Brain microvascular endothelial cell (primary cell): ENCODE data around the gene ZNF782.
A peak's percentile ranks its signal among the peaks of the same experiment; 100 is the strongest.
"Not testable (repeated sequence)": the region's sequence is repeated elsewhere in the genome, so short reads cannot be mapped to it uniquely, and the experiment has no call there.

ENCODE experiments used
- DNase-seq: peaks from one replicate; pipeline ENCODE4 v3.0.0-alpha.2; 2020
- H3K27ac ChIP-seq: fragments of 250-450 bp; sonication (Bioruptor Pico); 2 replicates; pipeline ENCODE4 v1.5.1; 2020; ENCODE audit warnings: mild to moderate bottlenecking, moderate library complexity
- H3K27me3 ChIP-seq: fragments of 250-450 bp; sonication (Bioruptor Pico); replicated peaks from 2 replicates; pipeline ENCODE4 v1.5.1; 2020; ENCODE audit warnings: mild to moderate bottlenecking
- H3K36me3 ChIP-seq: fragments of 250-450 bp; sonication (Bioruptor Pico); replicated peaks from 2 replicates; pipeline ENCODE4 v1.5.1; 2020; ENCODE audit warnings: mild to moderate bottlenecking
- H3K4me3 ChIP-seq: 2 replicates; pipeline ENCODE4 v1.5.1; 2011; ENCODE audit warnings: low read depth, mild to moderate bottlenecking, control low read depth, low read length, moderate library complexity
- in situ Hi-C: cut with HindIII; loops from 2 replicates; pipeline ENCODE4 v1.10.0; 2017; ENCODE audit warnings: low sequenced_read_pairs, low pct_ligation_motif_present
- TF ChIP-seq, protein P1 (sequence below): IDR thresholded peaks from 2 replicates; pipeline ENCODE4 v1.5.1; 2011; ENCODE audit warnings: low read depth, mild to moderate bottlenecking, moderate library complexity, low read length, control low read depth, inconsistent platforms; ENCODE audit errors: missing control alignments

ZNF782 gene

DNA sequence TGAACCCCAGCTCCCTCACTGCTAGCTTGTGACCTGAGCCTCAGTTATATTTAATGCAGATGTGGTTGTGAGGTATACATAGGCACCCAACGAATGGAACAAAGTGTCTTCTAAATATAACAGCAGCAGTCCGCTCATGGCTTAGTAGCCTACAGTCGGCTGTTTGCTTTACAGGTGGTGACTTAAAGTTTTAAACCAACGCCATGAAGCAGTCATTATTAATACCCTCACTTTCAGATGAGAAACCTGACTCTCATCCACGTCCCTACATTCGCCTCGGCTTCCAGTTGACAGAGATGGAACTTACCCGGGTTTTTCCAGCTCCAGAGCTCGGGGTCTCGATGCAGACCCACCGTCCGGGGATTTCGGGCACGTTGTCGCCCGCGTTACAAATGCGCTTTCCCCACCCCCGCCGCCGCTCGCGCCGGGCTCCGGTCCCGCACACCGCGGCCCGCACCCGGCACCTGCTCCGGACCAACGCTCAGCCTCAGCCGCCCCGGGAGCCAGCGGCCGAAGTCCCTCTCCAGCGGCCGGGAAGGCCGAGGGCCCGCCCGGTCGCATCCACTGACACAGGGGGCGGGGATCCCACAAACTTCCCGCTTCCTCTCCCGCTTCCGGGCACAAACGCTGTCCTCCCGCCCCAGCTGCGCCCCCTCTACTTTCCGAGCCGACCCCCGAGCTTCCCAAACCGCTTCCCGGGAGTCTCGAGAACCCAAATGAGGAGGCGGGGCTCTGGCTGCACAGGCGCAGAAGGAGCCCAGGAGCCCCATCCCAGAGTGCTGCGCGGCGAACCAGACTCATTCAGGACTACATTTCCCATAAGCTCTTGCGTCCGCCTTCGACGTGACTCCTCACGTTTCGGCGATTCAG, at the start of gene ZNF782:
TSS of gene ZNF782 (minus strand) at position 734 of the 870 bp plus-strand sequence. CDS start 2,553 bp downstream, outside the sequence.
- peak within 1 kb of the TSS; percentile 53 for H3K27ac ChIP-seq
- peak within 1 kb of the TSS; percentile 87 for H3K4me3 ChIP-seq
- H3K27me3 ChIP-seq: no peaks in the 10 kb centered on the region
- DNase-seq: peak; percentile 92
- in situ Hi-C loops: no loop called here
- TF ChIP-seq, protein P1, sequence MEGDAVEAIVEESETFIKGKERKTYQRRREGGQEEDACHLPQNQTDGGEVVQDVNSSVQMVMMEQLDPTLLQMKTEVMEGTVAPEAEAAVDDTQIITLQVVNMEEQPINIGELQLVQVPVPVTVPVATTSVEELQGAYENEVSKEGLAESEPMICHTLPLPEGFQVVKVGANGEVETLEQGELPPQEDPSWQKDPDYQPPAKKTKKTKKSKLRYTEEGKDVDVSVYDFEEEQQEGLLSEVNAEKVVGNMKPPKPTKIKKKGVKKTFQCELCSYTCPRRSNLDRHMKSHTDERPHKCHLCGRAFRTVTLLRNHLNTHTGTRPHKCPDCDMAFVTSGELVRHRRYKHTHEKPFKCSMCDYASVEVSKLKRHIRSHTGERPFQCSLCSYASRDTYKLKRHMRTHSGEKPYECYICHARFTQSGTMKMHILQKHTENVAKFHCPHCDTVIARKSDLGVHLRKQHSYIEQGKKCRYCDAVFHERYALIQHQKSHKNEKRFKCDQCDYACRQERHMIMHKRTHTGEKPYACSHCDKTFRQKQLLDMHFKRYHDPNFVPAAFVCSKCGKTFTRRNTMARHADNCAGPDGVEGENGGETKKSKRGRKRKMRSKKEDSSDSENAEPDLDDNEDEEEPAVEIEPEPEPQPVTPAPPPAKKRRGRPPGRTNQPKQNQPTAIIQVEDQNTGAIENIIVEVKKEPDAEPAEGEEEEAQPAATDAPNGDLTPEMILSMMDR: no peak
- H3K36me3 ChIP-seq: no peaks in the 10 kb centered on the region

DNA sequence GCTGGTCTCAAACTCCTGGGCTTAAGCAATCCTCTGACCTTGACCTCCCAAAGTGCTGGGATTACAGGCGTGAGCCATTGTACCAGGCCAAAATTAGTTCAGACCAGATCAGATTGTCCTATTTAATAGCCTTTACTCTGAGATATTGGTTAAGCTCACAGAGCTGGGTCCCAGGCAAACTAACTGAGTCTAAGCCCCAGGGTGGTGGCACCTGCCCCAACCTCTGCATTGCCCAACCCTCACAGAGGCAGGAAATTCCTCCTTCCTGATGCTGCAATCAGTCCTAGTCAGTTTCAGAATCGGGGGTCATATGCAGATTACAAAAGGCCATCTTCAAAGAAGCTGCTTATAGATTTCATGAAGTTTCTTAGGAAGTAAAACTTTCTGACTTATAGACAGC, 45.7 kb upstream of the ZNF782 start:
- DNase-seq, H3K27ac ChIP-seq, H3K4me3 ChIP-seq, H3K27me3 ChIP-seq, in situ Hi-C loops, H3K36me3 ChIP-seq: not testable (repeated sequence)

DNA sequence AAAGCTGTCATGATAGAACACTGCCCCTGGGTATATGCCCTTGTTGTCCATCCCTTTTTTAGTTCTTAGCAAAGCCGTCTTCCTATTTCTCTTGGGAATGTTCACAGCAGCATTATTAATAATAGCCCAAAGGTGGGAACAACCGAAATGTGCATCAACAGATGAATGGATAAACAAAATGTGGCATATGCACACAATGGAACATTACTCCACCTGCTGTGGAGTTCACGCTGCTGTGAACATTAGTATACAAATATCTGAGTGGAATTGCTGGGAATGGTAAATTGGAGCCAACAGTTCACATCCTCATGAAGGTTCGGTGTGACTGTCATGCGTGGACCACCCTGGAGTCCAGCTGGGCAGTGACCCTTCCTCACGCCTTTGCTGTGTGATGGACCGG, 37.8 kb upstream of the ZNF782 start:
- Histone ChIP-seq H3K27ac (no peak overlapping the region), H3K4me3 (no peak overlapping the region), H3K36me3 (no peaks in the 10 kb centered on the region), H3K27me3 (no peaks in the 10 kb centered on the region)
- DNase-seq: no peak
- TF ChIP-seq, protein P1: no peak
- in situ Hi-C loops: no loop called here

DNA sequence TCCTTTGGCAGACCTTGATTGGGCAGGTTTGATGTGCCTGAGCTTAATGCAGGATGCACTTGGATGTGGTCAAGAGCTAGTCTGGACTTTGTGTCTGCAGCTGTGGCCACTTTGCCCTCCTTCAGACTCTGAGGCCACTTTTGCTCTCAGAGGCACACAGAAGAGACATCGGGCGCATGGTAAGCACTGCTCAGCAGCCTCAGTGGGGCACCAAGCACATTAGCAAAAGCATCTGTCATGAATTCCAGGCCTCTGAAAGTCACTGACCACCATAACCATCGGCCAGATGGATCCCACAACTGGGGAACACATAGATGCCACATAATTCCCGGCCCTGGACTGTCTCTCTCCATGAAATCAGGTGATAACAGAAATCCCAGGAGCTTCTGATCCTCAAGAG, 34.3 kb upstream of the ZNF782 start:
- Histone ChIP-seq H3K36me3 (no peaks in the 10 kb centered on the region), H3K27ac (no peak overlapping the region), H3K4me3 (no peak overlapping the region), H3K27me3 (no peaks in the 10 kb centered on the region)
- in situ Hi-C loops: no loop called here
- TF ChIP-seq, protein P1: no peak
- no peak for DNase-seq

DNA sequence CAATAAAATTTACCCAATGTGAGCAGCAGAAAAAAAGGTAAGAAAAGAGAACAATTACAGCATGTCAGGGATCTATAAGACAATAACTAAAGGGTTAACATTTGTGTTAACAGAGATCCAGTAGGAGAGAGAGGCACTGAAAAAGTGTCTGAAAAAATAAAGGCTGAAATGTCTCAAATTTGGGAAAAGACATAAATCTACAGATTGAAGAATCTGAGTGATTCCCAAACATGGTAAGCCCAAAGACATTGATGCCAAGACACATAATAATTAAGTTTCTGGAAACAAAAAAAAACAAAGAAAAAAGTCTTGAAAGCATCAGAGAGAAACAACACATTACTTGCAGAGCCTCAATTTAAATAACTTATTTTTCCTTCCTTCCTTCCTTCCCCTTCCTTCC, 31.1 kb upstream of the ZNF782 start:
- Histone ChIP-seq H3K27me3 (no peaks in the 10 kb centered on the region), H3K4me3 (no peak overlapping the region), H3K27ac (no peak overlapping the region), H3K36me3 (no peaks in the 10 kb centered on the region)
- in situ Hi-C loops: no loop called here
- TF ChIP-seq, protein P1: no peak
- no peak for DNase-seq

DNA sequence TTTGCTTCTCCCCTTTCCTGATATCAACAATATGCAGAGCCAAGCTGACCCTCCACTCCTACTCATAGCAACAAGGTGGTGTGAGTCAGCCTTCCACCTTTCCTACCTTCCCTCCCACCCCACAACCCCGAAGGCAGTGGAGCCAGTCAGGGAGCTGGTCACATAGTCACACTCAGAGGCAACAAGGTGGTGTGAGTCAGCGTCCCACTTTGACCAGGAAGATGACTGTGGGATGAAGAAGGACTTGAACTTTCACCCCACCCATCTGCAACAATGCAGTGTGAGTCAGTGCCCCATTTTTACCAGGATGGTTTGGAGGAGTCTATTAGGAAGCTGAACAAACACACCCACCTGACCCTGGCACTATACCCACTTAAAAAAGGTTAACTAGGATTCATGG, 30.1 kb upstream of the ZNF782 start:
- Histone ChIP-seq H3K4me3 (no peak overlapping the region), H3K27me3 (no peaks in the 10 kb centered on the region), H3K36me3 (no peaks in the 10 kb centered on the region), H3K27ac (no peak overlapping the region)
- in situ Hi-C loops: no loop called here
- TF ChIP-seq, protein P1: no peak
- DNase-seq: peak; percentile 63
